ENCODE results near the gene HYDIN. TPM values are rescaled to one million over a fixed set of nuclear protein-coding genes. Genes with fewer than 3 reads are reported as not detected.
"Not testable (repeated sequence)": the region's sequence is repeated elsewhere in the genome, so short reads cannot be mapped to it uniquely, and the experiment has no call there.

The HYDIN gene
- total and polyA plus RNA-seq, 9 of the 15 experiments (the other 6 are each of a cell fraction or from before 2014, with no cell fraction given) = 0.08 to 0.43 (median 0.14) TPM; not detected in 1

DNA sequence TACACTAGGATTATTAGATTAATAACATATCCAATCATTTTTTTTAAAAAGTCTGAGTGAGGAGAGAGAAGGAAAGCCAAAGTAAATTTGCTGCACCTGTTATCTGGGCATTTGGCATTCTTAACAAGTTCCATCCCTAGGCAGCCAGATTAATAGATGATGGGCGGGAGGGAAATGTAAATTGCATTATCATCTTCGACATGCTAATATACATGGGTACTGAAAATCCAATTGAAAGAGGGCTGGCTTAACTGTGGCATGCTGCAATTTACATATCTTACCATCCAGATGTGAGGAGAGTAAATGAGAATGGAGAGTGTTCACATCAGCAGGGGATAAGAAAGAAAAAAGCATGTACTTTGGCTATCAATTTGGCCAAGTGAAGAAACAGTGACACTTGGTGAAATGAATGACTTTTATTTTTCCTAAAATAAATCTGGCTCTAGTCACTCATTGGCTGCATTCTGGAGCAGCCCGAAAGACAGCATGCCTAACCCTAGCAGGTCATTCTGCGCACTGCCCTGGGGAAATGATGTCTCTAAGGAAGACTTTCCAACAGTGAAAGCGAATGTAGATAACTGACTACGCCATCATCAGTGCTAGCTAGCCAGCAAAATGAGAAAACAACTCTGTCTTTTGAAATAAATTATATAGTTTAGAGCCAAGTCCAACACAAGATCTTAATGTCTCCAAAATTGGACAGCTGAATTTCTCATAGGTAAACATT, 57.9 kb downstream of the HYDIN start (continued):
- TF ChIP-seq RBM14 (IDR thresholded peaks at IDR 0.05; ENCODE audit: borderline replicate concordance, insufficient read depth, low read depth, low read length) = no peak

DNA sequence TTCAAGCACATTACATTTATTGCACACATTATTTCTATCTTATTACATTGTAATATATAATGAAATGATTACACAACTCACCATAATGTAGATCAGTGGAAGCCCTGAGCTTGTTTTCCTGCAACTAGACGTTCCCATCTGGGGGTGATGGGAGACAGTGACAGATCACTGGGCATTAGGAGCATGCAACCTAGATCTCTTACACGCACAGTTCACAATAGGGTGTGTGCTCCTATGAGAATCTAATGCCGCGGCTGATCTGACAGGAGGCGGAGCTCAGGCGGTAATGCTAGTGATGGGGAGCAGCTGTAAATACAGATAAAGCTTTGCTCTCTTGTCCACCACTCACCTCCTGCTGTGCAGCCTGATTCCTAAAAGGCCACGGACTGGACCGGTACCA, 69.5 kb downstream of the HYDIN start:
- intact Hi-C loops (cut with micrococcal nuclease); H3K36me3 ChIP-seq (ENCODE audit: control insufficient read depth, insufficient read depth, low read length); POLR2A ChIA-PET; DNase-seq (ENCODE audit: extremely low read depth in 1 of 4, low spot score in 3 of 4); H3K4me2 ChIP-seq (ENCODE audit: insufficient read depth, low read length); H3K9ac ChIP-seq (ENCODE audit: insufficient read depth in 1 of 2, low read depth in 2 of 2, low read length in 2 of 2); H3K79me2 ChIP-seq (ENCODE audit: control insufficient read depth, insufficient read depth, low read length); FAIRE-seq; H3K27ac ChIP-seq (ENCODE audit: extremely low read depth, low read depth, low read length); H3K9me1 ChIP-seq (ENCODE audit: control insufficient read depth, insufficient read depth, low read length); H3K27me3 ChIP-seq (ENCODE audit: control insufficient read depth in 2 of 2, insufficient read depth in 2 of 2, low read length in 2 of 2); H4K20me1 ChIP-seq (replicated peaks; ENCODE audit: control insufficient read depth, insufficient read depth, low read length); ATAC-seq; H3K9me3 ChIP-seq (replicated peaks; ENCODE audit: control insufficient read depth, insufficient read depth, low read depth, low read length); H2AFZ ChIP-seq (ENCODE audit: low read depth, low read length); in situ Hi-C loops (cut with MboI); H3K4me1 ChIP-seq (replicated peaks in 1 of 2; ENCODE audit: control insufficient read depth in 2 of 2, insufficient read depth in 2 of 2, low read length in 2 of 2); H3K4me3 ChIP-seq; BruUV-seq (replicated peaks); CTCF ChIA-PET (ENCODE audit: low intra/inter-chr PET ratio): not testable (repeated sequence)
- WGBS (ENCODE audit: insufficient coverage, low coverage, missing lambda C conversion rate) = 0% methylated on average over 4 of the region's 8 CpGs

DNA sequence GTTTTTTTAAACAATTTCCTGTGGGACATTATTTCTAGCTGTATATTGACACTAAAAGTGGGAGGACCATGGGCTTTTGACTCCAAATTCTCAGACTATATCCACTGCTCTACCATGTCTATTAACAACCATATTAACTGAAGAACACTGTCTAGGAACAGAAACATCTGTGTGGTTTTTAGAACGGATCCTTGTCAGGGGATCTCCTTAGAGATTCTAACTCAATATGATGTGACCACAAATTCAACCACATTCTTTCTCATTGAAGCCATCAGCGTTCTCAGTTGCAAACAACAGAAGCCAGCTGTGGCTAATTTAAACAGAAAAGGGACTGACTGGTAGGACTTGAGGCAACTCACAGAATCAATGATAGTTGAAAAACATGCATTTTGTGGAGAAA, 73.2 kb downstream of the HYDIN start:
- in situ Hi-C loops (cut with MboI); H3K27me3 ChIP-seq (ENCODE audit: control insufficient read depth in 2 of 2, insufficient read depth in 2 of 2, low read length in 2 of 2); POLR2A ChIA-PET; FAIRE-seq; CTCF ChIA-PET (ENCODE audit: low intra/inter-chr PET ratio); H3K4me1 ChIP-seq (replicated peaks in 1 of 2; ENCODE audit: control insufficient read depth in 2 of 2, insufficient read depth in 2 of 2, low read length in 2 of 2); DNase-seq (ENCODE audit: extremely low read depth in 1 of 4, low spot score in 3 of 4); ATAC-seq; H3K36me3 ChIP-seq (ENCODE audit: control insufficient read depth, insufficient read depth, low read length); H3K79me2 ChIP-seq (ENCODE audit: control insufficient read depth, insufficient read depth, low read length); H4K20me1 ChIP-seq (replicated peaks; ENCODE audit: control insufficient read depth, insufficient read depth, low read length); H3K9ac ChIP-seq (ENCODE audit: insufficient read depth in 1 of 2, low read depth in 2 of 2, low read length in 2 of 2); BruUV-seq (replicated peaks); H3K4me3 ChIP-seq; H3K9me3 ChIP-seq (replicated peaks; ENCODE audit: control insufficient read depth, insufficient read depth, low read depth, low read length); H3K9me1 ChIP-seq (ENCODE audit: control insufficient read depth, insufficient read depth, low read length); intact Hi-C loops (cut with micrococcal nuclease); H3K4me2 ChIP-seq (ENCODE audit: insufficient read depth, low read length); H2AFZ ChIP-seq (ENCODE audit: low read depth, low read length); H3K27ac ChIP-seq (ENCODE audit: extremely low read depth, low read depth, low read length): not testable (repeated sequence)
- 0% methylated on average over 1 of the region's 2 CpGs for WGBS (ENCODE audit: insufficient coverage, low coverage, missing lambda C conversion rate)

DNA sequence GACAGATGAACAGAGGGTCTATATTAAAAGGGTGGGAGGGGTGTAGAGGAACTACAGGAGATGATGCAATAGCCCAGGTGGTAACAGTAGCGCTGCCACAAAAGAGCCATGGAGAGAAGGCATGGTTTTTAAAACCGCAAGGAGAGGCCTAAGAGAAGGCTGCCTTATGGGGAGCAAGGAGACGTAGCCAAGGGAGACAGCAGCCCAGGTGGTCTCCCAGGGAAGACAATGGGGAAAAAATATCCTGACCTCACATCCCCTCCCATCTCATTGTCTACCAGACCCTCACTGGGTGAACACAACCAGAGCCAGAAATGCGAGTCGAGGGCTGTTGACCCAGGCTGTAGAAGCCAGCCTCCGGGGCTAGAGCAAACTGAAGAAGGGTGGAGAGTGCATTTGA, 77.2 kb downstream of the HYDIN start:
- FAIRE-seq; H3K4me3 ChIP-seq; H3K36me3 ChIP-seq (ENCODE audit: control insufficient read depth, insufficient read depth, low read length); H3K79me2 ChIP-seq (ENCODE audit: control insufficient read depth, insufficient read depth, low read length); H2AFZ ChIP-seq (ENCODE audit: low read depth, low read length); H3K27me3 ChIP-seq (ENCODE audit: control insufficient read depth in 2 of 2, insufficient read depth in 2 of 2, low read length in 2 of 2); H3K9me3 ChIP-seq (replicated peaks; ENCODE audit: control insufficient read depth, insufficient read depth, low read depth, low read length); H3K27ac ChIP-seq (ENCODE audit: extremely low read depth, low read depth, low read length); ATAC-seq; H3K4me1 ChIP-seq (replicated peaks in 1 of 2; ENCODE audit: control insufficient read depth in 2 of 2, insufficient read depth in 2 of 2, low read length in 2 of 2); POLR2A ChIA-PET; in situ Hi-C loops (cut with MboI); H3K4me2 ChIP-seq (ENCODE audit: insufficient read depth, low read length); CTCF ChIA-PET (ENCODE audit: low intra/inter-chr PET ratio); H3K9me1 ChIP-seq (ENCODE audit: control insufficient read depth, insufficient read depth, low read length); DNase-seq (ENCODE audit: extremely low read depth in 1 of 4, low spot score in 3 of 4); H3K9ac ChIP-seq (ENCODE audit: insufficient read depth in 1 of 2, low read depth in 2 of 2, low read length in 2 of 2); H4K20me1 ChIP-seq (replicated peaks; ENCODE audit: control insufficient read depth, insufficient read depth, low read length); BruUV-seq (replicated peaks); intact Hi-C loops (cut with micrococcal nuclease): not testable (repeated sequence)
- no CpG with 5 or more reads among the region's 6 CpGs for WGBS (ENCODE audit: insufficient coverage, low coverage, missing lambda C conversion rate)
